RWPE2 (cell line): ENCODE data around the gene USH2A.

Experiments used
- ATAC-seq: fragments of 200-7000 bp; cut with Tn5 transposase; 3 replicates; pipeline ENCODE4 v1.9.1; 2021; ENCODE audit warnings: low read depth
- DNase-seq: peaks from one replicate; pipeline ENCODE4 v3.0.0-alpha.2; 2020; ENCODE audit warnings: low spot score
- H3K27ac ChIP-seq: fragments of 450-650 bp; 2 replicates; pipeline ENCODE4 v1.5.1; 2017; ENCODE audit warnings: mild to moderate bottlenecking; ENCODE audit not compliant: poor library complexity, severe bottlenecking
- H3K27me3 ChIP-seq: fragments of 250-450 bp; sonication (Bioruptor Pico); 2 replicates; pipeline ENCODE4 v1.5.1; 2021; ENCODE audit warnings: mild to moderate bottlenecking, moderate library complexity; ENCODE audit not compliant: insufficient read depth, poor library complexity, severe bottlenecking
- H3K36me3 ChIP-seq: fragments of 250-450 bp; sonication (Bioruptor Pico); 2 replicates; pipeline ENCODE4 v1.5.1; 2020; ENCODE audit warnings: low read depth, mild to moderate bottlenecking, moderate library complexity
- H3K4me1 ChIP-seq: fragments of 250-450 bp; sonication (Bioruptor Pico); 2 replicates; pipeline ENCODE4 v1.5.1; 2021; ENCODE audit warnings: mild to moderate bottlenecking, moderate library complexity; ENCODE audit not compliant: insufficient read depth, poor library complexity, severe bottlenecking
- H3K4me3 ChIP-seq: fragments of 250-450 bp; sonication (Bioruptor Pico); 2 replicates; pipeline ENCODE4 v1.5.1; 2021; ENCODE audit warnings: mild to moderate bottlenecking, moderate library complexity; ENCODE audit not compliant: severe bottlenecking
- H3K9me3 ChIP-seq: fragments of 250-450 bp; sonication (Bioruptor Pico); 2 replicates; pipeline ENCODE4 v1.5.1; 2021; ENCODE audit warnings: mild to moderate bottlenecking, moderate library complexity; ENCODE audit not compliant: severe bottlenecking
- CTCF ChIP-seq: fragments of 450-650 bp; IDR thresholded peaks from one replicate; pipeline ENCODE4 v1.5.1; 2017; ENCODE audit warnings: mild to moderate bottlenecking, moderate library complexity; ENCODE audit not compliant: poor library complexity, severe bottlenecking

Gene USH2A

GRCh38 chr1:215669806-215670491, 753.3 kb downstream of the USH2A start:
- ATAC-seq (no peak), DNase-seq (no peak)
- H3K36me3 ChIP-seq, result no peaks in the 10 kb centered on the region

GRCh38 chr1:215667761-215668160, 755.5 kb downstream of the USH2A start:
- H3K36me3 ChIP-seq, result no peaks in the 10 kb centered on the region
- no peak for DNase-seq
- H3K9me3 ChIP-seq, result no peaks in the 10 kb centered on the region
- no peaks in the 10 kb centered on the region for H3K27me3 ChIP-seq
- no peak for TF ChIP-seq CTCF
- no peak overlapping the region for H3K27ac ChIP-seq
- no peaks in the 10 kb centered on the region for H3K4me1 ChIP-seq
- ATAC-seq, result no peak
- H3K4me3 ChIP-seq, result no peak overlapping the region

More at GRCh38 chr1:215669806-215670491, 753.3 kb downstream of the USH2A start:
- Histone ChIP-seq H3K4me3 (no peak overlapping the region), H3K27me3 (no peaks in the 10 kb centered on the region), H3K9me3 (no peaks in the 10 kb centered on the region), H3K27ac (no peak overlapping the region), H3K4me1 (no peaks in the 10 kb centered on the region)
- TF ChIP-seq CTCF, result no peak

GRCh38 chr1:215665215-215665614, 758.0 kb downstream of the USH2A start:
- H3K4me1 ChIP-seq, result no peaks in the 10 kb centered on the region
- no peaks in the 10 kb centered on the region for H3K27me3 ChIP-seq
- TF ChIP-seq CTCF, result no peak
- H3K9me3 ChIP-seq, result no peaks in the 10 kb centered on the region
- ATAC-seq (no peak), DNase-seq (no peak)
- H3K36me3 ChIP-seq, result no peaks in the 10 kb centered on the region
- no peak overlapping the region for H3K4me3 ChIP-seq
- no peak overlapping the region for H3K27ac ChIP-seq

- ATAC-seq, result no peak
- H3K27me3 ChIP-seq, result no peaks in the 10 kb centered on the region
- no peaks in the 10 kb centered on the region for H3K9me3 ChIP-seq
- no peak for DNase-seq
- H3K4me3 ChIP-seq, result no peak overlapping the region
- H3K36me3 ChIP-seq, result no peaks in the 10 kb centered on the region
- TF ChIP-seq CTCF, result no peak
- no peaks in the 10 kb centered on the region for H3K4me1 ChIP-seq
- no peak overlapping the region for H3K27ac ChIP-seq
Measured at GRCh38 chr1:215661033-215661432, 762.2 kb downstream of the USH2A start.

GRCh38 chr1:215660259-215660658, 763.0 kb downstream of the USH2A start:
- Histone ChIP-seq H3K36me3 (no peaks in the 10 kb centered on the region), H3K27me3 (no peaks in the 10 kb centered on the region), H3K4me1 (no peaks in the 10 kb centered on the region), H3K9me3 (no peaks in the 10 kb centered on the region), H3K4me3 (no peak overlapping the region), H3K27ac (no peak overlapping the region)
- DNase-seq (no peak), ATAC-seq (no peak)
- no peak for TF ChIP-seq CTCF
